HG02642 (cell line): ENCODE results near the gene KCTD11.
A peak's percentile ranks its signal among the peaks of the same experiment; 100 is the strongest.

Experiments used
- ATAC-seq: cut with Tn5 transposase; IDR thresholded peaks from one replicate; pipeline ENCODE4 v1.9.1; 2021; ENCODE audit warnings: mild to moderate bottlenecking; ENCODE audit not compliant: unreplicated experiment, poor library complexity

KCTD11 gene

DNA sequence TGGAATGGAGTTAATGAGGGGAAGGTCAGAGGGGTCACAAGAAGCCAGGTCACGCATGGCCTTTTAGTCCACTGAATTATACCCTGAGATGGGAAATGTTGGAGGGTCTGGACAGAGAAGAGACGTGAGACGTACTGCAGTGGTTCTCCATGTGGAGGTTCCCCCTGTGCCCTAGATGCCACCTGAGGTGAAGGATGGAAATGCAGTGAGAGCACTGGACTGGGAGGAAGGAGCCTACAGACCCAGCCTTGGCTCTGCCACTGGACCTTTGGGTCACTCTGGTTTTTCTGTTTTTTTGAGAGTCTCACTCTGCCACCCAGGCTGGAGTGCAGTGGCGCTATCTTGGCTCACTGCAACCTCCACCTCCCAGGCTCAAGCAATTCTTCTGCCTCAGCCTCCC lies 44.2 kb downstream of the KCTD11 start:
- no peak for ATAC-seq

DNA sequence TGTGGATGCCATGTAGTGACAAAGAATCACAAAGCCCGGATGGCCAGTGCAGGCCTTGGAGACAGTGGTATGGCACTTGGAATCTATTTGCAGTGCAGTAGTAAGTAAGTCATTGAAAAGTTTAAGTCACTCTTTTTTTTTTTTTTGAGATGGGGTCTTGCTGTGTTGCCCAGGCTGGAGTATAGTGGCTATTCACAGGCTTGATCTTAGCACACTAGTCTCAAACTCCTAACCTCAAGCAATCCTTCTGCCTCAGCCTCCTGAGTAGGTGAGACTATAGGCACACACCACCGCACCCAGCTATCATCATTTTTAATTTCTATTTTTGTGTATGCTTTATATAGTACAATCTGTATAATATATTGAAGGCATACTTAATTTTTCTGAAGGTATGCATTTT lies 46.6 kb downstream of the KCTD11 start:
- ATAC-seq, result no peak

DNA sequence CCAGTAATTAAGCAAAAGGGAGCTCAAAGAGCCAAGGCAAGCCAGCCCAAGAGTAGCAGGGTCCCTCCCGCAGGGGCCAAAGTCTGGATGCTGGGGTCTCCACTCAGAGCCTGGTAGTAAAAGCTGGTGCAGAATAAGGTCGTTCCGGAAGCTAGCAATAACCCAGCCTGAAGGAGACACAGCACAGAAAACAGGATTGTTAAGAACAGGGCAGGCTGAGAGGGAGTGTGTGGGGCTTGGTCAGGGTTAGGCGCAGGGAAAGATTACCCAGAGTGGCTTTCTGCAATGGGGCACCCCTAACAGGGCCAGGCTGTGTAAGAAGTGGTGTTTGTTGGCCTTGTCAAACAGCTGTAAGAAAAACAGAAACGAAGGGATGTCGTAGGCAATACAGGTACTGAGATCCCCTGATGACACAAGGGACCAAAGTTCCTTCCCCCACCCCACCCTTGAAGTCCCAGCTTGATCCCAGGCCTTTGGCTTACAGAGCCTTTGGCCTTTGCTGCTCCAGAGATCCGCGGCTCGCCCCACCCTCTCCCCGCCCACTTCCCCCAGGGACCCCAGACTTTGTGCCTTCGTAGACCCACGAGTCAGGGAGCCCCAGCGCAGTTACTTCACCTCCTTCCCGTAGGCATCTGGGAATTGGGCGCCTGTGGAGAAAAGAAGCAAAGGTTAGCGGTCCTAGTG lies 51.2 kb downstream of the KCTD11 start:
- ATAC-seq, result no peak

DNA sequence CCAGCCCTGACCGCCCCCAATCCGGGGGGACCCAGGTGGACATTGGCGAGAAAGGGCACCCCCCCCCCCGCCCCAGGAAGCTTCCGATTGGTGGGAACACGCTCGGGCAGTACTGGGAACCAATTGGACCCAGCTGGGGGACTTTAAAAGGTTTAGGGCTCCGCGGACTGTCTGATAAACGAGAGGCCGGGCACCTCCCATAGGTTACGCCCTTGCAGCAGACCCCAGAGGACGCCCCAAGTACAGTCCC lies 51.7 kb downstream of the KCTD11 start:
- no peak for ATAC-seq

DNA sequence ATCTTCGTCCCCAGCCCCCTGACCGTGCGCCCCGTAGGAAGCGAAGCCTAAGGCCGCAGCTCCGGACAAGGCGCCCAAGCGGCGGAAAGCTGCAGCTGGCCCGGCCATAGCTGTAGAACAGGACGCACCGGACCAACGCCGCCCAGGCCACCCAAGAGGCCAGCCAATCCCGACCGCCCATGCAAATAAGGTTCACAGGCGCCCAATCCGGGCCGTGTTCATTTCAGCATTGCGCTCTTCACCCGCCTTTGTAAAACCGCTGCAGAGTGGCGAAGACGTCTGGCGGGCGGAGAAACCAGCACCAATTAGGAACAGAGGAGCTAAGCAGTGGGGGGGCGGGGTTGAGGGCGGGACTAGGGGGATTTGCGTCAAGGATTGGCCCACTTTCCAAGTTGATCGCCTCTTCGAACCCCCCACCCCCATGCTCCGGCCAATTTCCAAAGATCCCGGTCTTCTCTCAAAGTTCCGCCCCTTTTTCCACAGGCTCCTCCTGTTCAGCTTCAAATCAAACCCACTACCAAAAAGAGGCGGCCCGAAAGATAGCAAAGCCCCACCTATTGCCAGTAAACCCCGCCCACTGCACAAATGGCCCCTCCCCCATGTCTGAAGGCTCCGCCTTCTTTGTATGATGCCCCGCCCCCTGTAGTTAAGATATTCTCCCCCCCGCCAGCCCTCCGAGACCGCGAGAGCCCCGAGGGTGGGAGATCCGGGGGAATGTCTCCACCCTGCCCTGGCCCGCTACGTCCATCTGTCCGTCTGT lies 52.2 kb downstream of the KCTD11 start, which contains the start of gene TMEM256:
Gene TMEM256, minus strand, starts transcription at position 121 of the 760 bp plus-strand sequence. Its CDS starts 13 bp downstream, at position 108.
- ATAC-seq, result peak; percentile 95
